Mesangial cell (primary cell): ENCODE results near the gene CCDC87. TPM values are rescaled to one million over a fixed set of nuclear protein-coding genes. Genes with fewer than 3 reads are reported as not detected.

Experiments
- total RNA-seq: library from RNA; depleted of rRNA; stranded (reverse); fragments of >200 nt; gene quantifications from 2 replicates; pipeline ENCODE4 v1.2.3, GENCODE V29; 2015

Gene CCDC87
- 0.16 and 0.76 TPM in 2 replicates for total RNA-seq

GRCh38 chr11:66592457-66593302 lies at the start of gene CCDC87, which contains the start of gene CCS:
TSS of gene CCDC87 (minus strand) at chr11:66593063. CDS start at chr11:66593015, 48 bp downstream.
TSS of gene CCS (plus strand) at chr11:66593185. CDS start at chr11:66593262, 77 bp downstream.

GRCh38 chr11:66638177-66639065 lies 45.6 kb upstream of the CCDC87 start, which contains the start of gene RBM4:
TSS of gene RBM4 (plus strand) at chr11:66638703. CDS start at chr11:66639712, 1,009 bp downstream.

GRCh38 chr11:66616379-66617154 lies 23.7 kb upstream of the CCDC87 start, which contains the start of gene RBM14:
TSS of gene RBM14 (plus strand) at chr11:66616630. CDS start at chr11:66616721, 91 bp downstream.

GRCh38 chr11:66568124-66568916 lies 24.5 kb downstream of the CCDC87 start, which contains the start of gene CTSF:
TSS of gene CTSF (minus strand) at chr11:66568606. CDS start at chr11:66568486, 120 bp downstream.

GRCh38 chr11:66546368-66546965 lies 46.4 kb downstream of the CCDC87 start, which contains the start of gene ACTN3:
TSS of gene ACTN3 (plus strand) at chr11:66546903. CDS start at chr11:66546938, 35 bp downstream.

GRCh38 chr11:66545701-66546367 lies 47.0 kb downstream of the CCDC87 start, which contains the start of gene ZDHHC24:
TSS of gene ZDHHC24 (minus strand) at chr11:66546048. CDS start at chr11:66546003, 45 bp downstream.

Other genes with a start within 250 kb of the CCDC87 start
- gene BRMS1, start 248.0 kb downstream of the CCDC87 start, total RNA-seq = 41.2 and 63.6 TPM in 2 replicates
- gene B4GAT1, start 245.4 kb downstream of the CCDC87 start, total RNA-seq = 31.3 and 44.7 TPM in 2 replicates
- gene SLC29A2, start 221.3 kb downstream of the CCDC87 start, total RNA-seq = 3.3 and 5.2 TPM in 2 replicates
- 0.13 TPM in 1 of 2 replicates, not detected in the other for gene NPAS4, start 172.0 kb downstream of the CCDC87 start, total RNA-seq
- gene MRPL11, start 154.2 kb downstream of the CCDC87 start, total RNA-seq = 46.9 and 71.0 TPM in 2 replicates
- 4.6 and 9.9 TPM in 2 replicates for gene PELI3, start 126.2 kb downstream of the CCDC87 start, total RNA-seq
- 75.4 and 101 TPM in 2 replicates for gene DPP3, start 112.6 kb downstream of the CCDC87 start, total RNA-seq
- gene BBS1, start 82.4 kb downstream of the CCDC87 start, total RNA-seq = 24.9 and 52.4 TPM in 2 replicates
- 32.3 and 44.5 TPM in 2 replicates for gene ZDHHC24, start 47.0 kb downstream of the CCDC87 start, total RNA-seq
- under 0.01 and 0.13 TPM in 2 replicates for gene ACTN3, start 46.2 kb downstream of the CCDC87 start, total RNA-seq
- gene CTSF, start 24.5 kb downstream of the CCDC87 start, total RNA-seq = 9.6 and 61.5 TPM in 2 replicates
- 20.4 and 32.2 TPM in 2 replicates for gene CCS, start 122 bp upstream of the CCDC87 start, total RNA-seq
- gene RBM14, start 23.6 kb upstream of the CCDC87 start, total RNA-seq = 34.5 and 52.3 TPM in 2 replicates
- 100 and 155 TPM in 2 replicates for gene RBM4, start 45.6 kb upstream of the CCDC87 start, total RNA-seq
- 11.9 and 14.2 TPM in 2 replicates for gene RBM4B, start 84.8 kb upstream of the CCDC87 start, total RNA-seq
- gene SPTBN2, start 136.2 kb upstream of the CCDC87 start, total RNA-seq = 63.4 and 74.8 TPM in 2 replicates